Hepatocyte (in vitro differentiated cells): ENCODE measurements around the gene FNDC11. TPM values are rescaled to one million over a fixed set of nuclear protein-coding genes. Genes with fewer than 3 reads are reported as not detected.

Experiments
- DNase-seq: peaks from one replicate; pipeline ENCODE4 v3.0.0-alpha.2; 2016; ENCODE audit warnings: low spot score
- H2AFZ ChIP-seq: fragments of 200-600 bp; sonication (generic); 2 replicates; pipeline ENCODE4 v1.6.0; 2016; ENCODE audit warnings: antibody characterized with exemption, mild to moderate bottlenecking
- H3K27ac ChIP-seq: fragments of 200-600 bp; sonication (generic); 2 replicates; pipeline ENCODE4 v1.5.1; 2016; ENCODE audit warnings: mild to moderate bottlenecking
- H3K27me3 ChIP-seq: fragments of 200-600 bp; sonication (generic); 2 replicates; pipeline ENCODE4 v1.6.1; 2016
- H3K36me3 ChIP-seq: fragments of 200-600 bp; sonication (generic); replicated peaks from 2 replicates; pipeline ENCODE4 v1.5.1; 2016; ENCODE audit warnings: low read depth; ENCODE audit not compliant: insufficient read depth
- H3K4me1 ChIP-seq: fragments of 200-600 bp; sonication (generic); 2 replicates; pipeline ENCODE4 v1.5.1; 2016; ENCODE audit warnings: mild to moderate bottlenecking, moderate library complexity; ENCODE audit not compliant: insufficient read depth
- H3K4me2 ChIP-seq: fragments of 200-600 bp; sonication (generic); 2 replicates; pipeline ENCODE4 v1.6.0; 2016
- H3K4me3 ChIP-seq: fragments of 200-600 bp; sonication (generic); 2 replicates; pipeline ENCODE4 v1.5.1; 2016; ENCODE audit warnings: mild to moderate bottlenecking
- H3K79me2 ChIP-seq: fragments of 200-600 bp; sonication (generic); 2 replicates; pipeline ENCODE4 v1.6.0; 2017; ENCODE audit warnings: mild to moderate bottlenecking
- H3K9me2 ChIP-seq: fragments of 200-600 bp; sonication (generic); replicated peaks from 2 replicates; pipeline ENCODE4 v1.6.0; 2017; ENCODE audit warnings: mild to moderate bottlenecking; ENCODE audit not compliant: insufficient read depth
- H3K9me3 ChIP-seq: fragments of 200-600 bp; sonication (generic); 2 replicates; pipeline ENCODE4 v1.5.1; 2016; ENCODE audit warnings: low read depth, mild to moderate bottlenecking
- H4K20me1 ChIP-seq: fragments of 200-600 bp; sonication (generic); 2 replicates; pipeline ENCODE4 v1.6.0; 2016; ENCODE audit warnings: mild to moderate bottlenecking; ENCODE audit not compliant: insufficient read depth, poor library complexity, severe bottlenecking
- CTCF ChIP-seq: fragments of 200-600 bp; sonication (generic); IDR thresholded peaks from 2 replicates; pipeline ENCODE4 v1.5.1; 2016; ENCODE audit warnings: antibody characterized with exemption, mild to moderate bottlenecking; ENCODE audit not compliant: poor library complexity
- EZH2 ChIP-seq: fragments of 200-600 bp; sonication (generic); IDR thresholded peaks from 2 replicates; pipeline ENCODE4 v1.6.1; 2016; ENCODE audit warnings: antibody characterized with exemption, mild to moderate bottlenecking, borderline replicate concordance
- EZH2phosphoT487 ChIP-seq: fragments of 200-600 bp; sonication (generic); IDR thresholded peaks from one replicate; pipeline ENCODE4 v1.6.1; 2018; ENCODE audit warnings: antibody characterized with exemption, mild to moderate bottlenecking, low read depth, moderate library complexity; ENCODE audit not compliant: unreplicated experiment, severe bottlenecking
- WGBS: methylation state at CpG from one replicate; pipeline ENCODE4 v1.1.6; 2016; ENCODE audit warnings: low lambda C conversion rate; ENCODE audit errors: missing lambda C conversion rate; 5-methylcytosine and 5-hydroxymethylcytosine counted together
- polyA plus RNA-seq: library from polyadenylated mRNA; unstranded; fragments of >200 nt; fragmentation: Nextera tagmentation; extraction: Ambion mirVana; gene quantifications from 2 replicates; pipeline ENCODE4 v1.2.1, GENCODE V29; 2016
- total RNA-seq: library from RNA; depleted of rRNA; stranded (reverse); fragments of >200 nt; gene quantifications from 2 replicates; pipeline ENCODE4 v1.2.3, GENCODE V29; 2014

FNDC11 gene
- total and polyA plus RNA-seq, 2 experiments from 2014 or later: 0.57 to 0.79 TPM

GRCh38 chr20:63582382-63583063 lies 28.6 kb downstream of the FNDC11 start:
- DNase-seq: no peak
- no peak for TF ChIP-seq EZH2
- TF ChIP-seq EZH2phosphoT487: no peak
- no peak for TF ChIP-seq CTCF
- WGBS: 90% methylated on average over 23 of the region's 23 CpGs
- no peaks in the 10 kb centered on the region for H3K36me3 ChIP-seq
- no peaks in the 10 kb centered on the region for H4K20me1 ChIP-seq
- no peaks in the 10 kb centered on the region for H3K9me3 ChIP-seq
- no peak overlapping the region for H3K4me3 ChIP-seq
- no peak overlapping the region for H3K4me2 ChIP-seq
- no peak overlapping the region for H3K27ac ChIP-seq
- H2AFZ ChIP-seq: no peak overlapping the region
- H3K79me2 ChIP-seq: no peaks in the 10 kb centered on the region
- H3K27me3 ChIP-seq: no peaks in the 10 kb centered on the region
- no peaks in the 10 kb centered on the region for H3K9me2 ChIP-seq
- no peaks in the 10 kb centered on the region for H3K4me1 ChIP-seq

GRCh38 chr20:63585616-63586565 lies 31.9 kb downstream of the FNDC11 start:
- no peak overlapping the region for H3K27ac ChIP-seq
- H3K36me3 ChIP-seq: no peaks in the 10 kb centered on the region
- H4K20me1 ChIP-seq: no peaks in the 10 kb centered on the region
- DNase-seq: no peak
- H3K9me2 ChIP-seq: no peaks in the 10 kb centered on the region
- WGBS: 93% methylated on average over 22 of the region's 22 CpGs
- TF ChIP-seq EZH2 (no peak), CTCF (no peak), EZH2phosphoT487 (no peak)
- no peaks in the 10 kb centered on the region for H3K79me2 ChIP-seq
- no peaks in the 10 kb centered on the region for H3K9me3 ChIP-seq
- H2AFZ ChIP-seq: no peak overlapping the region
- H3K27me3 ChIP-seq: no peaks in the 10 kb centered on the region
- no peak overlapping the region for H3K4me2 ChIP-seq
- H3K4me3 ChIP-seq: no peak overlapping the region
- no peaks in the 10 kb centered on the region for H3K4me1 ChIP-seq

GRCh38 chr20:63586797-63587196 lies 32.8 kb downstream of the FNDC11 start:
- no peak overlapping the region for H3K4me2 ChIP-seq
- TF ChIP-seq EZH2 (no peak), CTCF (no peak), EZH2phosphoT487 (no peak)
- no peaks in the 10 kb centered on the region for H3K4me1 ChIP-seq
- no peaks in the 10 kb centered on the region for H3K36me3 ChIP-seq
- no peaks in the 10 kb centered on the region for H3K27me3 ChIP-seq
- H4K20me1 ChIP-seq: no peaks in the 10 kb centered on the region
- H2AFZ ChIP-seq: no peak overlapping the region
- no peak overlapping the region for H3K4me3 ChIP-seq
- 95% methylated on average over 16 of the region's 17 CpGs for WGBS
- H3K9me2 ChIP-seq: no peaks in the 10 kb centered on the region
- H3K27ac ChIP-seq: no peak overlapping the region
- DNase-seq: no peak
- no peaks in the 10 kb centered on the region for H3K79me2 ChIP-seq
- H3K9me3 ChIP-seq: no peaks in the 10 kb centered on the region
